NCI-H82 (cell line): Measurements from ENCODE around the gene TRIM56.
"Not testable (repeated sequence)": the region's sequence is repeated elsewhere in the genome, so short reads cannot be mapped to it uniquely, and the experiment has no call there.

Source experiments
- DNase-seq: peaks from one replicate; lab custom pipeline; 2025; lab: John Stamatoyannopoulos, UW

The TRIM56 gene

DNA sequence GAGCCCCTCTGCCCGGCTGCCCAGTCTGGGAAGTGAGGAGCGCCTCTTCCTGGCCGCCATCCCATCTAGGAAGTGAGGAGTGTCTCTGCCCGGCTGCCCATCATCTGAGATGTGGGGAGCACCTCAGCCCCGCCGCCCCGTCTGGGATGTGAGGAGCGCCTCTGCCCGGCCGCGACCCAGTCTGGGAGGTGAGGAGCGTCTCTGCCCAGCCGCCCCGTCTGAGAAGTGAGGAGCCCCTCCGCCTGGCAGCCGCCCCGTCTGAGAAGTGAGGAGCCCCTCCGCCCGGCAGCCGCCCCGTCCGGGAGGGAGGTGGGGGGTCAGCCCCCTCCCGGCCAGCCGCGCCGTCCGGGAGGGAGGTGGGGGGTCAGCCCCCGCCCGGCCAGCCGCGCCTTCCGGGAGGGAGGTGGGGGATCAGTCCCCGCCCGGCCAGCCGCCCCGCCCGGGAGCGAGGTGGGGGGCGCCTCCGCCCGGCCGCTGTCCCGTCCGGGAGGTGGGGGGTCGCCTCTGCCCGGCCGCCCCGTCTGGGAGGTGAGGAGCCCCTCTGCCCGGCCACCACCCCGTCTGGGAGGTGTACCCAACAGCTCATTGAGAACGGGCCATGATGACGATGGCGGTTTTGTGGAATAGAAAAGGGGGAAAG lies 7.1 kb downstream of the TRIM56 start:
- DNase-seq = not testable (repeated sequence)

DNA sequence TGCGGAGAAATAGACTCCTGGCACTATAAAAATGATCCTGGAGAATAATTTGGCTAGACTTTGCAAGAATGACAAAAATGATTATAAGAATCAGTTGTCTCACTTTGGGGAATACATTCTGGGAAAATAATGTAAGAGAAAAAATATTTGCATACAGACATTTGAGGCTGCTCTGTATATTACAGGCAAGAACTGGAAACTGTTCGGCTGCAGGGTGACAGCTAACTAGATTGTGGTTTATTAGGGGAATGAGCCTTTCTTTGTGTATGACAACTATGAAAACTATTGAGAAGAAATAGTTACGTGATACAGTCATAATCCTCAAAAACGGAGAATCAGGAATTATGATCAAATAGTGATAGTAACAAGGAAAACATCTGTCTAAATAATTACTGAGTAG lies 8.6 kb downstream of the TRIM56 start:
- DNase-seq = no peak

DNA sequence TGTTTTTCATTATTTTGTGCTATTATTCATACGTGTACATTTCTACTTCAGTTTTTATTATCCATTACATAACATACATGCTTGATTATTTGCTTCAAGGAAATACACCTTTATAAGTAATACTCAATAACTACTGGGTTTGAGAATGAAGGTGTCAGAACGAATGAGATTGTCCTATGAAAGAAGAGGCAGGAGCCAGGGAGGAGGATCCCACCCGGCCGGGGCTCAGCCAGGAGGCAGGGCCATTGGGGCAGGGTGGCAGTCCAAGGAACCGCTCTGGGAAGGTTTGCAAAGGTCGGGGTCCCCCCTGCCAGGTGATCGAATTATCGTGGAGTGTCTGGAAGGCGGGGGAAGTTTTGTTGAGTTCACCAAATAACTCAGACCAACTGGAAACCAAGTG lies 9.1 kb downstream of the TRIM56 start:
- DNase-seq = no peak

DNA sequence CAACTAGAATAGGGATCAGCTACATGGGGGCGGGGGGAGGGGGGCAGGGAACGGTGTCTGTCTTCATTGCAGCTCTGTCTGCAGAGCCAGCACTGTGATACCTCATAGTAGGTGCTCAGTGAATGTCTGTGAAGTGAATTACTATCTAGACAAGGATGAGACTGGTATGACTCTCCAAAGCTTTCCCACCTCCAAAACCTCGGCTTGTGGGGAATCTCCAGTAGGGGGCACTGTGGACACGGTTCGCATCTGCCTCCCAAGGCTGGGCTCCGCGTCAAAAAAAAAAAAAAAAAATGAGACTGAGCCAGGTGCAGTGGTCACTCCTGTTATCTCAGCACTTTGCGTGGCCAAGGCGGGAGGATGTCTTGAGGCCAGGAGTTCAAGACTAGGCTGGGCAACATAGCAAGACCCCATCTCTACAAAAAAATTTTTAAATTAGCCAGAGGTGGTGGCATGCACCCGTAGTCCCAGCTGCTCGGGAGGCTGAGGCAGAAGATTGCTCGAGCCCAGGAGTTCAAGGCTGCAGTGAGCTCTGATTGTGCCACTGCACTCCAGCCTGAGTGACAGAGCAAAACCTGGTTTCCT lies 9.6 kb downstream of the TRIM56 start:
- peak; percentile 48 for DNase-seq

DNA sequence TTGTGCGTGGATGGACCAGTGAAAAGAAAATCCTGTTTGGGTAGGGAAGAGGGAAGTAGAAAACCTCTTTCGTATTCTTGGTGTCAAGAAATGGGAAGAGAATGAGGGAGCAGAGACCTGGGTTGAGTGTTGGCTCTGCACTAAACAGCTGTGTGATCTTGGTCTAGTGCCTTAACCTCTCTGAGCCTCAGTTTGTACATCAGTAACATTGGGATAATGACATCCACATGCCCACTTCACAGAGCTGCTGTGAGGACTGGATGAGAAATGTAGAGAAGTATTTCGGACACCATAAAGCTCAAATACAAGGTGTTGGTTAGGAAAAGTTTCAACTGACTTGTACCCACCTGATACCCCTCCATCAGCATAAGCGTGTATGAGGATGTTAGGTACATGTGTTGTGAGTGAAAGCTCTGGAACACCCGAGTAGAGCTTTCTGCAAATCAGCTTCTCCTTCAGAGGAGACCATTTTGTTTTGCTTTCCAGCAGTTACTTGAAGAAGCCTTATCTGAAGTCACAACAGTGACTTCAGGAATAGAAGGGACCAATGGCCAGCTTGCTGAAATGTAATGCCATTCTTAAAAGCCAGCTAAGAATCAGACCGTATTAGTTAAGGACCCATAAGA lies 11.2 kb downstream of the TRIM56 start:
- DNase-seq = no peak

DNA sequence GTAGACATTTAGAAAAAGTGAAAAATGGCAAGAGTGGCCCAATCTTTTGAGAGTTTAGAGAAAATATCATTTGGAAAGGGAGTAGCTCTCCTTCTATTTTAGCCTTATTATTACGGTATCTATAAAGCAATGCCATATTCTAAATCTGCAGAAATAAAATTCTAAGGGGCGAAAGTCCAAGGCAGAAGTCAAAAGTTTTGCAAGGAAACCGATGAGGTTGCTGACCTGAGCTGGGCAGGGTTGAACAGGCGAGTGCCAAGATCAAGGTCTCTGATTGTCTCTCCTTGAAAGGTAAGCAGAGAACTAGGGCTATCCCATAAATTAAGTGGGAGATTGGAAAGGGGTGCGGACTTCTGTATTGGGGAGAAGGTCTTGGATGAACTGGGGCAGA lies 11.7 kb downstream of the TRIM56 start:
- DNase-seq = no peak

DNA sequence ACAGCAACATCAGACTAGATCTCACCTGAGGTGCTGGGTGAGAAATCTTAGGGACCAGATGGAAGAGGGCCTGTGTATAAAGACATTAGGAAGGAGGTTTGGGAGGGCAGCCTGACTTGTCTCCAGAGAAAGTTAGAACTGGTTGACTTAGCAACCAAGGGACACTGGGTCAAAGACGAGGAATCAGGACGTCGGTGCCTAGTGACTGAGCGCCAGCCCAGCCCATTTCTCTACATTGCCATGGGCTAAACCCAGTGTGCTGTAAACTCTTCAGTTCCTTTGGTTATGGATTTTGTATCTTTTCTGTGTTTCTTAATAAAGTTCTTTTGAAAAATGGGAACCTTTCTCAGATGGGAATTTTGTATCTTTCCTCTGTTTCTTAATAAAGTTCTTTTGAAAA lies 12.3 kb downstream of the TRIM56 start:
- DNase-seq = no peak

DNA sequence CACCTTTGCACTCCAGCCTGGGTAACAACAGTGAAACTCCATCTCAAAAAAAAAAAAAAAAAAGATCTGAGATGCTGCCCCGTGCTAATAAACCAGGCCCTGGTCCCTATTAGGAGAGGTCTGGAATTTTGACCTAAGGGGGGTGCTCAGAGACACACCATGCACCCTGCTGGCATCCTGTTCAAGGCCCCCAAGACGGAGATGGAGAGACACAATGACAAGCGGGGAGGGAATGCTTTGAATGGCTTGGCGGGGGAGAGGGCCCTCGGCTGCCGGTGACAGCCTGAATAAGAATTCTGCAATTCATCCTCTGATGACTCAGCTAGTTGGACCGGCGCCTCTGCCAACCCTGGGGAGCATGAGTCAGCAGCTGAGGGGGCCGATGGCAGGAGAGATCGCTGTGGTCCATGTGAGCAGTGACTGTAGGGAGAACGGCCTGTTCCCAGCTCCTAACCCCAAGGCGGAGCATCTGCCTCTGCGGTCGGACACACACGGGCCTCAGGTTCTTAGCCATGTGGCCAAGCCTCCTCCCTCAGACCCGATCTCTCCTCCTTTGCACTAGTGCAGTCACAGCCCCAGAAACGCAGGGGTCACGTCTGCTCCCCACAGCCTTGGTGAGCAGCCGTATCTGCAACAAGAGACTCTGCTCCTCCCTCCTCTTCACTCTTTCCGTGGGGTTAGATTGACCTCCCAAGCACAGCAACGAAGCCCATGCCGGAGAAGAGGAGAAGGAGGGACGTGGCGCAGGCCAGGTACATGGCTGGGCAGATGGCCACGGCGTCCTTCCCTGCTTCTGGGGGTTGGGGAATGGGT lies 14.9 kb downstream of the TRIM56 start:
- DNase-seq = no peak

DNA sequence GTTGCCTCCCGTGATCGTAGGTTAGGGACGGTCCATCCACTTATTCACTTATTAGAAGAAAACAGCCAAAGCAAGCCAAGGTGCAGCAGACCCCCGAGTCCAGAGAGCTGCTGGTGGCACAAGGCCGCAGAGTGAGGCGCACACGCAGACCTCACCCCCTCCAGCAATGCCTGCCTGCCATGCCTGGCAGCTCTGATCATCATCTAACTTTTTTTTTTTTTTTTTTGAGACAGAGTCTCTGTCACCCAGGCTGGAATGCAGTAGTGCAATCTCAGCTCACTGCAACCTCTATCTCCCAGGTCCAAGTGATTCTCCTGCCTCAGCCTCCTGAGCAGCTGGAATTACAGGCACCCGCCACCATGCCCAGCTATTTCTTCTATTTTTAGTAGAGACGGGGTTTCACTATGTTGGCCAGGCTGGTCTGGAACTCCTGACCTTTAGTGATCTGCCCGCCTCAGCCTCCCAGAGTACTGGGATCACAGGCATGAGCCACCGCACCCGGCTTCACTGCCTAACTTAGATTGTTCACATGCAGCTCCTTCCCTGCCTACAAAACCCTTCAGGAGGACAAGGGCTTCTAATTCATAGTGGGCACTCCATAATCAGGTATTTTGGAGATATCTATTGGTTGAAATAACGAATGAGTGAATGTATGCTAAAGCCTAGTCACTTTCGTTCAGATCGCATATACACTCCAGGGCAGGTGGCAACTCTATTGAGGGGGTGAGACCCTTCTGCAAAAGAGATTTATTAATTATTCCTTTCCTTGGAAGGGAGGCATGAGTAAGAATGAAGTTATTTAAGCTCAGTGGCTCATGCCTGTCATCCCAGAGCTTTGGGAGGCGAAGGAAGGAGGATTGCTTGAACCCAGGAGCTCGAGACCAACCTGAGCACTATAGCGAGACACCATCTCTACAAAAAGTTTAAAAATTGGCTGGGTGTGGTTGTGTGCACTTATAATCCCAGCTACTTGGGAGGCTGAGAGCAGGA lies 15.9 kb downstream of the TRIM56 start:
- no peak for DNase-seq

DNA sequence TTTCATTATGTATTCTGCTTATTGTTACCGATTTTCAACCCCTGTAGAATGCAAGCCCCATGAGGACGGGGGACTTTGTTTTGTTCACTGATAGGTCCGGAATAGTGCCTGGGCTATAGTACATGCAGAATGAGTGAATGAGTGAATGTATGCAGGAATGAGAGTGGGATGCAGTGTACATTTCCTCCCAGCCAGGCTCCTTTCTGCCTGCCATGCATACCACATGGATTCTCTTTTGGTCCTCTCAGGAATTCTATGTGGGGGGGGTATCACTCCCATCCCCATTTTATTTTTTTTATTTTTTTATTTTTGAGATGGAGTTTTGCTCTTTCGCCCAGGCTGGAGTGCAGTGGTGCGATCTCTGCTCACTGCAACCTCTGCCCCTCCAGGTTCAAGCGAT lies 16.7 kb downstream of the TRIM56 start:
- no peak for DNase-seq

DNA sequence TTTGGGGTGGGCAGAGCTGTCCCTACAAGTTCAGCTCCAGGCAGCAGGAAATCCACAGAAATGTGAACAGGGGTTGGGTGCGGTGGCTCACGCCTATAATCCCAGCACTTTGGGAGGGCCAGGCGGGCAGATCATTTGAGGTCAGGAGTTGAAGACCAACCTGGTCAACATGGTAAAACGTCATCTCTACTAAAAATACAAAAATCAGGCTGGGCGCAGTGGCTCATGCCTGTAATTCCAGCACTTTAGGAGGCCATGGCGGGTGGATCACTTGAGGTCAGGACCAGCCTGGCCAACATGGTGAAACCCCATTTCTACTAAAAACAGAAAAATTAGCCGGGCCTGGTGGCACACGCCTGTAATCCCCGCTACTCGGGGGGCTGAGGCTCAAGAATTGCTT lies 18.4 kb downstream of the TRIM56 start:
- not testable (repeated sequence) for DNase-seq

DNA sequence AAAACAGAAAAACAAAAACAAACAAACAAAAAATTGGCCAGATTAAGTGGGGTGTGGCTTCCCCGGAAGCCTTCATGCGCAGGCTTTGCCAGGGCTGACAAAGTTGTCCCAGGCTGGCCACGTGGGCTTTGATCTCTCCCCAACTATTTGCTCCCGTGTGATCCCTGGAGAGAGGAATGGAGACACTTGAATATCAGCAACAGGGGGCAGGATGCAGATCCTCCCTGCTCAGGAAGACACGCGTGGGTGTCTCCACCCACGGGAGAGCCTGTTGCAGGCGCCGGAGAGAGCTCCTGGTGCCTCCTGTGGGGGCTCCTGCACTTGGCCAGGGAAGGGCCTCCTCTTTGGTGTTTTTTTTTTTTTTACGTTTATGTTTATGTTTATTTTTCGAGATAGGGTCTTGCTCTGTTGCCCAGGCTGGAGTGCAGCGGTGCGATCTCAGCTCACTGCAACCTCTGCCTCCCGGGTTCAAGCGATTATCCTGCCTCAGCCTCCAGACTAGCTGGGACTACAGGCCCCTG lies 19.0 kb downstream of the TRIM56 start:
- DNase-seq = no peak

DNA sequence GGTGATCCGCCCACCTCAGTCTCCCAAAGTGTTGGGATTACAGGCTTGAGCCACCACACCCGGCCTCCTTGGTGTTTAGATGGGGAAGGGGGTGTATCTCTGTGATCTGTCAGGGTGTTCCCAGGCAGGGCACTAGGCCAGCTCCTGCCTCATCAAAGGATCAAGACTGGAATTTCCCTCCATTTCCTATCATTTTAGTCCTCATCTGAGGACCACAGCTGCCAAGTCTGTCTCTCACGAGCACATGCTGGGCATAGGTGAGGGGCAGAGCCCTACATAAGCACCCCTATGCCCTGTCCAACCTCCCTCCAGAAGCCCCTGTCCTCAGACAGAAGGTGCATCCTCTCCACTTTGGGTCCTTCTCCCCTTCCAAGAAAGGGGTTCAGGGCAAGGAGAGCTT lies 19.5 kb downstream of the TRIM56 start:
- no peak for DNase-seq

DNA sequence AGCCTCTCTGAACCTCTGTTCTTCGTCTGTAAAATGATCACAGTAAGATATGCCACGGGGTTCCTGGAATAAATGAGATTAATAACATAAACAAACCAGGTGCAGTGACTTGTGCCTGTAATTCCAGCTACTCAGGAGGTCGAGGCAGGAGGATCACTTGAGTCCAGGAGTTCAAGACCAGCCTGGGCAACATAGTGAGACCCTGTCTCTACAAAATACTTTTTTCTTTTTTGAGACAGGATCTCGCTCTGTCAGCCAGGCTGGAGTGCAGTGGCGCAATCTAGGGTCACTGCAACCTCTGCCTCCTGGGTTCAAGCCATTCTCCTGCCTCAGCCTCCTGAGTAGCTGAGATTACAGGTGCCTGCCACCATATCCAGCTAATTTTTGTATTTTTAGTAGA lies 20.0 kb downstream of the TRIM56 start:
- not testable (repeated sequence) for DNase-seq

DNA sequence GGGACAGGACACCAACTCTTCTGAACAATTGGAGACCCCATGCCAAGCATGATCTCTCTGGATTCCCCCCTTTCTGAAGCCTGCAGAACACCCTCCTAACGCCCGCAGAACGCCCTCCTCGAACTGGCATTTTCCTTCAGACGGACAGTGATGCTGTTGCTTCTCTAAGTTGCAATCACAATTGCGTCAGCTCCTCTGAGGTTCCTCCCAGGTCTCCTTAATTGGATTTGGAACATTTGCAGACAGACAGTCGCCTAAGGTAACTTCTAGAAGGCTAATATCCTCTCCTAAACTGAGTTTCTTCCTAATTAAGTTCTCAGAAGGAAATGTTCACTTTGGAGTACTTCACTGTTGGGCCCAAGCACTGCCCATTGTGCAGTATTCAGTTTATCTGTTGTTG lies 21.1 kb downstream of the TRIM56 start:
- DNase-seq = peak; percentile 45

DNA sequence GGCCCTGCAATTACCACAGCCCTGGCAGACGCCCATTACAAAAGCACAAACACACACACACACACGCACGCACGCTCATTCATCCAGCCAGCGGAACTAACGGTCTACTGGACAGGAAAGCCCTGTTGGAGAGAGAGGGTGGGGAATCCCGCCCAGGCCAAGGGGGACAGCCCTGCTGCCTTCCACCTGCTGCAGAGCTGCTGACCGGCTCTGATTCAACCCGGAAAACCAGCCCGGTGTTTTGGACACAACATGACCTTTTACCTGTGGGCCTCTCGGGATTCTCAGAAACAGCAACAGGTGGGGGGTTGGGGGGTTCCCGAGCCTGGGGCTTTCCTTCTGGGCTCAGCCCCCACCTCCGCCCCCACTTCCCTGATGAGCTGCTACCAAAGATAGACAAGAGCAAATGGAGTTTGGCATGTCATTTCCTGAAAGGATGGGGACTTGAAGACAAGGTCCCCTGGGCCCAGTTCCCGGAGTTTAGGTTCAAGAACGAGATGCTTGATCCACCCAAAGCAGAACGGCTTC lies 23.1 kb downstream of the TRIM56 start:
- DNase-seq = no peak

DNA sequence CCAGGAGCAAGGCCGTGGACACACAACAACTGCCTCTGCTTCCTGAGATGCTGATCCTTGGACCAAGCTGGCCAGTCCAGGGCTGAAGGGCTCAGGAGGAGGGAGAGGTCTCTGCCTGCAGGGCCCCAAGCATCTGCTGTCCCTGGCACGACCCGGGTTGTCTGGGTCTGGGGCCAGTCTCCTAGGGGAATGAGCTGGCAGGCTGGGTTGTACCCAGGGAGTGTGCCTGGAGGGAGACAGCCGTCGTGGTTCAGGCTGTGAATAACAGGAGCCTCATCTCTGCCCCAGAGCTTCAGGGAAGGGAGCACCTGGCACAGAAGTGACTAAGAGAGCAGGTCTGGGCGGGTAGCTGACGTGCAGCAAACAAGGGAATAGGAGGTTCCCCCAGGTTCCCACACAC lies 23.7 kb downstream of the TRIM56 start:
- DNase-seq = no peak

DNA sequence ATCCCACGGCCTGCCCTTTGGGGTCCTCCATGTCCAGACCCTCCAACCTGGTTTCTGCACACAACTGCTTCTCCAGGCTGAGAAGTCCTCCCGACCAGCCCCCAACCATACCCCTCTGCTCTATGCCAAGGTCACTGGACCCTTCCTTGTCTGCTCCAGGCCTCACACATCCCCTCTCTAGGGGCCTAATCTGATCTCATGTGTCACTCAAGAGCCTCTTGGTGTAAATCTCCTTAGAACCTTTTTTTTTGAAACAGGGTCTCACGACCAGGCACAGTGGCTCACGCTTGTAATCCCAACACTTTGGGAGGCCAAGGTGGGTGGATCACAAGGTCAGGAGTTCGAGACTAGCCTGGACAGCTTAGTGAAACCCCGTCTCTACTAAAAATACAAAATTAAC lies 24.1 kb downstream of the TRIM56 start:
- no peak for DNase-seq

DNA sequence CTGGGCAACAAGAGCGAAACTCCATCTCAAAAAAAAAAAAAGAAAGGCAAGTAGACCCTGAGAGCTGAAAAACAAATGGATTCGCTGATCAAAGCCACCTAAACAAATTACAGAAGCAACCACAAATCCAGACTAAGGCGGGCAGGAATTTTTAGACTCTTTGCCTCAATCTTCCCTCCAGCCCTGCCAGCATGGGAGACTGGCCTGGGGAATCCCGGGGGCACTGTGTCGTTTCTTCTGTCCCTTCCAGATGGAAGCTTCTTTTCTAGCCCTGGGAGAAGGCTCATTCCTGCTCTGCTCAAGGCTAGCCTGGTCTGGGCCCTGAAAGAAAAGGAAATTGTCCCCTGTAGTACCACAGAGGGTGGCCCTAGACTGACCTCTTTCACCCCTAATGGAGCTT lies 26.0 kb downstream of the TRIM56 start:
- no peak for DNase-seq

DNA sequence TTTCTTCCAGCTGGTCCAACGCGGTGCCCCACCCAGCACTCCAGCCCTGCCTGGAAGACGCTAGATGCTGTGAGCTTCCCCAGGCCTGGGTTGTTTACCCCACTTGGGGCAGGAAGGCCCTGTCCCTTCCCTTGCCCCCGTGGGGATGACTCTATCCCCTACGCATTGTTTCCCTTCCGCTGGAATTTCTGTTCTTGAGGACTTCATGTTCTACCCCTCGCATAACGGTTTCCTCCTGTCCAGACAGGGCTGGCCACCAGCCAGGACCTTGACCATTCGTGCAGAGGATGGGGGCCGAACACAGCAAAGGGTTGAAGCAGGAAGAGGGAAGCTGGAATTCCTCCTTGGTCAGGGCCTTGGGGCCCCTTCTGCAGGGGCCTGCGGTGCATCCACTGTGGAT lies 27.0 kb downstream of the TRIM56 start:
- DNase-seq = no peak

DNA sequence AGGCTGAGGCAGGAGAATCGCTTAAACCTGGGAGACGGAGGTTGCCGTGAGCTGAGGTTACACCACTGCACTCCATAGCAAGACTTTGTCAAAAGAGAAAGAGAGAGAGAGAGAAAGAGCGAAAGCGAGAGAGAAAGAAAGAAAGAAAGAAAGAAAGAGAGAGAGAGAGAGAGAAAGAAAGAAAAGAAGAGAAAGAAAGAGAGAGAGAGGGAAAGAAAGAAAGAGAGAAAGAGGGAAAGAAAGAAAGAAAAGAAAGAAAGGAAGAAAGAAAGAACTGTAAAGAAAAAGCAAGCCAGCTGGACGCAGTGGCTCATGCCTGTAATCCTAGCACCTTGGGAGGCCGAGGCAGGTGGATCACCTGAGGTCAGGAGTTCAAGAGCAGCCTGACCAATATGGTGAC lies 27.9 kb downstream of the TRIM56 start:
- DNase-seq = not testable (repeated sequence)
